NCI-H187 treated with DMSO at 0.1 percent for 48 hours (cell line): Measurements from ENCODE around the gene CRIM1.

Experiments
- DNase-seq: peaks from one replicate; lab custom pipeline; 2025; lab: John Stamatoyannopoulos, UW

Gene CRIM1

GRCh38 chr2:36520431-36520830 is 164.9 kb downstream of the CRIM1 start:
- DNase-seq, result no peak

- no peak for DNase-seq
Observed at GRCh38 chr2:36523153-36523552, 167.6 kb downstream of the CRIM1 start.

GRCh38 chr2:36525245-36525644 is 169.7 kb downstream of the CRIM1 start:
- no peak for DNase-seq

- DNase-seq, result no peak
Observed at GRCh38 chr2:36526226-36526625, 170.6 kb downstream of the CRIM1 start.

- no peak for DNase-seq
Observed at GRCh38 chr2:36528274-36528673, 172.7 kb downstream of the CRIM1 start.

- no peak for DNase-seq
Observed at GRCh38 chr2:36528766-36529392, 173.3 kb downstream of the CRIM1 start.

- DNase-seq, result no peak
Observed at GRCh38 chr2:36530178-36530982, 174.8 kb downstream of the CRIM1 start.

- no peak for DNase-seq
Observed at GRCh38 chr2:36530983-36531354, 175.4 kb downstream of the CRIM1 start.

- DNase-seq, result no peak
Observed at GRCh38 chr2:36534275-36534799, 178.8 kb downstream of the CRIM1 start.

- no peak for DNase-seq
Observed at GRCh38 chr2:36535099-36535498, 179.5 kb downstream of the CRIM1 start.

DNA sequence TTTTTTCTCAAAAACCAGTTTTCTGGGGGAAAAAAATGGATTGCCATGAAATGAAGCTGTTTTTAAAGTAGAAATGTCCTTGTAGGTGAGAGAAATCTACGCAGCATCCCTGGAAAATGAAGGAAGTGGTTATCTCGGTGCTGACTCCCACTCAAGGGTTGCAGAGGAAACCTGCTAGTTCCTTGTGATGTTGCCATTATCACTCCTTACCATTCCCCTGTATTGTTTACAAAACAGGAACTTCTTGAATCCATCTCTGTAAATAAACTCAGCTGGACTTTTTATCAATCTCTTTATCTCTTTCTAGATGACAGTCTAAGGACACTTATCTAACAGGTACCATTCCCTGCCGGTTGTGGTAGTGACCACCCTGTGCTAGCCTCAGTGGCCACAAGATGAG is 181.2 kb downstream of the CRIM1 start:
- no peak for DNase-seq

DNA sequence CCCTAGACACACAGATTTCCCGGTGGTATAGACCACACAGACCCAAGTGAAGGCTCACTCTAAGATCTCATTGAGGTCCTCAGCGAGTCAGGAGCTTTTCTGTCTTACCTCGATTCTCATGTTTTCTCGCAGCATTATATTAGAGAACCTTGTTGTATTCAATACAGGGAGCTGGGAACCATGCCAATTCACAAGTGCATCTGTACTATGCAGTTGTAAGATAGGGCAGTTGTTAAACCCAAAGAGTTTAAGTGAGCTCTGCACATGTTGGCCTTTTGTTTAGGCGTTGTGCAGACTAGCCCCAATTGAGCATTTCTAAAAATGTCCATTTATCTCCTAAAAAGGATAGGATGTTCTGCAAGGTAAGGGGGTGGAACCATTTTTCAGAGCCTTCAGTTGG is 182.8 kb downstream of the CRIM1 start:
- DNase-seq, result no peak

GRCh38 chr2:36539631-36540030 is 184.1 kb downstream of the CRIM1 start:
- no peak for DNase-seq

DNA sequence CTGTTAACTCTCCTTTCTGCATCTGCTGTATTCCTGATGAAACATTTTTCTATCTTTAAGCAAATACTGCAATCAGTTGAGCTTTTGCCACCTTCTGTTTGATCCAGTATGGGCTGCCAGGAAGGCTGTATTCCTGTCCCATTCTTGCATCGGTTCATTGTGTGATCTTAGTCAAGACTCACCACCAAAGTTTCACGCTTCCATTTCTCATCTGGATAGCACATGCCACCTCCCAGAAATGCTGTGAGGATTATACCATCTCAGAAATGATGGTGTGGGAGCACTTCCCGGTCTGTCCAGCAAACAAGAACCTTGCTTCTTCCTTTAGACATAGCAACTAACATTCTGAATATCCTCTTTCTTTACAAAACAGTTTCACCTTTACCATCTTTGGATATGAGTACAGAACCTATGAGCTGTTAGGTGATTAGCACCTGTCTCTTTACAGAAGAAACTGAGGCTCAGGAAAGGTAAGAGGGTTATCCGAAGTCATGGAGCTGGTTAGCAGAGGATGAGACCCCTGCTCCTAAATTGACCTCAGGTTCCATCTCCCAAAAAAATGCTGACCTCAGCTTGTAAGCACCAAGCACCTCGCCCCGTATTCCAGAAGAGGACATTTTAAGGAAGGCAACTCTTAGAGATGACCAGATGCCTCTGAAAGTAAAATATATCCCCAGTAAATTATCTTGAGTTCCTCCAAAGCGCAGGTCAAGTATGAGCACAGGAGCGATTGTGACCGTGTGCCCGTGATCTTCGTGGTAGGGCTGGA is 185.6 kb downstream of the CRIM1 start:
- DNase-seq, result no peak

- DNase-seq, result no peak
Observed at GRCh38 chr2:36541891-36542595, 186.5 kb downstream of the CRIM1 start.

DNA sequence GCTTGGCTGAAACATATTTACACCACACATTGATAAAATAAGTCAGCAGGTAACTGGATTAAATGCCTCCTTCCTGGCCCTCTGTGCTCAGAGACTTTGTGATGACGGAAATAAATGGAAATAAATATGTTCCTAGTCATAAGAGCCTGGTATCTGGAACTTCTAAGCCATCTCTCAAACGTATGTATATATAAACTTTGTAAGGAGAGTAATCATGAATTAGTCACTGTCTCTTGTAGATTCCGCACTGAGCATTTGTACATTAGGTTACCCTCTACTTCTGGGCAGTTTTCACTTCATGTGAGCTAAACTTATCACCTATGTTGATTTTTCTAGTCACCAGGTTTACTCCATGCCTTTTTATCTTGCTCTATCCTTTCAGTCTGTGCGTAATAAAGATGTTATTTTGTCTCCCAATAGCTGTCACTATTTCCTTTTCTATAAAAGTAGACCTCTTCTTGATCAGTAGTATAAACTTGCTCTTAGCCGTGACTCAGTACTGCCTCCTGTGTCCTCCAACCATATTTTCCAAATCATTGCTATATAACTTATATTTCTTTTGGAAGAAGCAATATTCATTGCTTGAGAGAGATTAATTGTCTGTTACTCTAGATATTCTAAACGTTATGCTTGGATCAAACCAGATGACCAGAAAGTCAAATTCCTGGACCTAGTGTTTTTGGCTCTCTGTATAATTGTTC is 189.2 kb downstream of the CRIM1 start:
- no peak for DNase-seq

DNA sequence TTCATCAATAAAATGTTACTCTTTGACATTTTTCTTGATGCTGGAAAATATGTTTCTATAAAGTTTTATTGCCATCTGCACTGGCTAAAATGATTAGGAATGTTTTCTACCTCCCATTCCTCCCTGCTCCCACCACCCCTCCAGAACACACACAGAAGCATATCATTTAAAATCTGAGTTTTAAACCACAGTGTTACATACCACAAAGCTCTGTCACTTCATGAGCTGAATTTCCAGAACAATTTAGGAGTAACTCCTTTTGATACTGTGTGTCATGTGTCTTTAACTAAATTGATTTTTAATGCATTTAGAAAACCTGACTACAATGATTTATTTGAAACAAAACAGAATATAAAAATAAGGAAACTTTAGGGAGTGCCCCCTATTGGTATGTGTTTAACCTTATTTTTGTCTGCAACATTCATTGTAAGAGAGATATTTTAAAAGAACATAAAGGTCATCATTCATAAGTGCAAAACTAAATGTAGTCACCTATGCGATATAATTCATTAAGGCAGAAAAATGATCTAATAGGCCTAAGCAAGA is 190.4 kb downstream of the CRIM1 start:
- no peak for DNase-seq

GRCh38 chr2:36547906-36548305 is 192.3 kb downstream of the CRIM1 start:
- no peak for DNase-seq

GRCh38 chr2:36549165-36549574 is 193.6 kb downstream of the CRIM1 start:
- no peak for DNase-seq

DNA sequence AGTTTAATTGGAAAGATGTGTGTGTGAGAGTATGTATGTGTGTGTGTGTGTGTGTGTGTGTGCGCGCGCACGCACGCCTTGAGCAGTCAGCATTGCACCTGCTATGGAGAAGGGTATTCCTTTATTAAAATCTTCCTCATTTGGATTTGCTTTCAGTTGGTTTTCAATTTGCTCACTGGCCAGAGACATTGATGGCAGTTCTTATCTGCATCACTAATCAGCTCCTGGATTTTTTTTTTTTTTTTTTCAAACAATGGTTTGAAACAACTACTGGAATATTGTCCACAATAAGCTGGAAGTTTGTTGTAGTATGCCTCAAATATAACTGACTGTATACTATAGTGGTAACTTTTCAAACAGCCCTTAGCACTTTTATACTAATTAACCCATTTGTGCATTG is 194.4 kb downstream of the CRIM1 start:
- no peak for DNase-seq

GRCh38 chr2:36553683-36554082 is 198.1 kb downstream of the CRIM1 start:
- no peak for DNase-seq
